Measurements from ENCODE around the gene CRACR2A. TPM values are rescaled to one million over a fixed set of nuclear protein-coding genes. Genes with fewer than 3 reads are reported as not detected.

The CRACR2A gene
- polyA plus RNA-seq, 6 donors from 2014 or later, result 6.5 to 20.8 (median 7.8) TPM; not detected in 1

DNA sequence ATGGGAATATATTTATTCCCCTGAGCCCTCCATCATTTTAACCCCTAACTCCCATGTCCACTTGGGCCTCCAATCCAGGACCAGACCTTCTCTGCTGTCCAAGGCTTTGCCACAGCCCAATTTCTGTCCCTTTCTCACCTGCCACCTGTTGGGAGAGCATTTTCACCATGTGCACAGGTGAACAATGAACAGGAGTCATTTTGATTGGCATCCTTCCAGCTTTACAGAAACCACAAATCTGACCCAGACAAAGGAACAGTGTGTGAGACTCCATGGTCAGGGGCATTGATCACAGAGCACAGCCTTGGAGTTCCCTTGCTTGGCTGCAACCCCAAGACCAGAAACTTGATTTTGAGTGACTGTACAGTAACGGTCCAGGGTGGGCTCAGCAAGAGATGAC is 91.9 kb downstream of the CRACR2A start:
- H3K27ac Mint-ChIP-seq, result peak overlapping the region in 1 of 6 donors; percentile 7
- H3K4me1 Mint-ChIP-seq, result no peaks in the 10 kb centered on the region
- H3K27me3 Mint-ChIP-seq, result no peaks in the 10 kb centered on the region
- peaks cover 39 to 42% of the 10 kb centered on the region in 2 donors for H3K36me3 Mint-ChIP-seq
- ATAC-seq (ENCODE audit: low read depth in 2 of 2) (no peak), DNase-seq (no peak)
- H3K9me3 Mint-ChIP-seq, result no peaks in the 10 kb centered on the region
- H3K4me3 Mint-ChIP-seq, result no peak overlapping the region

DNA sequence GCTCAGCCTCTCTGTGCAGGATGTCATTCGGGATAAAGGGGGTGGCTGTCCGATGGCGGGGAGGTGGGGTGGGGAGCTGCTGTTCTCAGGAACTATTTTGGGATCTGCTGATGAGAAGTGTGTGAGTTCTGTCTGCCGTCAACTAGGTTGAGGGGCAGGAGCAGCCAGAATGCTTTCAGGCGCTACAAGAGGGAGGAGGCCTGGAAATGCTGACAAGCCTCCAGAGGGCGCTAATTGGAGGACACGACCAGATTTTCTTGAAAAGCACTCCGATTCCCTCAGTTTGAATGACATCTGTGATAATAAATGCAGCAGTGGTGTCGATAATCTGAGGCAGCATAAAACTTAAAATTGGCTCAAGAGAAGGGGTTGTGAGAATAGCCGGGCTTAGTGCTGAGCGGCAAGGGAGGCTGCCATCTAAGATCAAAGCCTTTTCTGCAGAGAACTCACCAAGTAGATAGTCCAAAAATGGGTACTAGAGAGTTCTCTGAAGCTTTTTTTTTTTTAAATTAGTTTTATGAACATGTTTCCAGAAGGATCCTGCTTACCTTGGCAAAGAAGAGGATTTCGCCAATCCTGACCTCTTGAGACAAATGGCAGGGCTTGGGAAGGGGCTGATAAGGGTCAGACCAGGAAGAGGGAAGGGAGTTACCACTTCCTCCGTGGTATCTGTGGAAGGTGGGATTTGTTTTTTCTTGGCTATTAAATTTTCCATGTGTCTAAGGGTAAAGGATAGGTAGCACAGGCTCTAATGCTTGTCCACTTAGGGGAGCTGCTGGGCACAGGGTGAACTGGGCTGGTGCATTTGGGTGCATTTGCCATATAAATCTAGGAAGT is 94.4 kb downstream of the CRACR2A start:
- H3K27ac Mint-ChIP-seq, result peak overlapping the region in 1 of 6 donors; percentile 56
- no peaks in the 10 kb centered on the region for H3K9me3 Mint-ChIP-seq
- peaks cover 0 to 2% (median 0%) of the 10 kb centered on the region in 3 donors for H3K4me1 Mint-ChIP-seq
- no peak for DNase-seq
- no peak overlapping the region for H3K4me3 Mint-ChIP-seq
- peaks cover 39 to 42% of the 10 kb centered on the region in 2 donors for H3K36me3 Mint-ChIP-seq
- H3K27me3 Mint-ChIP-seq, result no peaks in the 10 kb centered on the region
- ATAC-seq (ENCODE audit: low read depth in 2 of 2), result no peak

DNA sequence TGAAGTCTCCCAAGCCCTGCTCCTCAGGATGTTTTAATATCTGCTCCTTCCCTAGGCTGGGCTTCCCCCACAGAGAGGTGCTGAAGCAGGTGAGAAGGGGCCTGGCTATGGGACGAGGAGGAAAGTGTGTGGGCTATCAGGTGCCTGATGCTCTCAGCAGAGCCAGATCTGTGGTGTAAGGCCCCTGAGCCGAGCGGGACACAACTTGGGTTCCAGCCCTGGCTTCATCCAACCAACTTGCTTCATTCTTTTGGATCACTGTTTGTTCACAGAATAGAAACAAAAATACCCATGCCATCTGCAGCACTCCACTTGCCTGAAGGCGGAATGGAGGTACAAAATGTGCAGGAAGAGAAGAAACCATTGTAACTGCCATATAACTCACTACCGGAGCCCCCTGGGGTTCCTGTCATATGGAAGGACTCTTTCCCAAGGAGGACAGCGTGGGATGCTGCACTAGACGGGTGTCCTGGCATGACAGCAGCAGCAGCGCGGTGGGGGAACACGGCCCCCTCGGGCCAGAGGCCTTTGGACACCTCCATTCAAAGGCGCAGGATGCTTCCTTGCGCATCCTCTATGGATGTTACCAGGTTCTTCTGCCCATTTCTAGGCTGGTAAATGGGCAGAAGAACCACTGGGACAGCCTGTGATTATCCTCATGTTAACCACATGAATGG is 95.8 kb downstream of the CRACR2A start:
- no peak for ATAC-seq (ENCODE audit: low read depth in 2 of 2)
- no peak overlapping the region for H3K4me3 Mint-ChIP-seq
- no peak overlapping the region for H3K27ac Mint-ChIP-seq
- H3K36me3 Mint-ChIP-seq, result peaks cover 35 to 51% of the 10 kb centered on the region in 2 donors
- H3K9me3 Mint-ChIP-seq, result no peaks in the 10 kb centered on the region
- peaks cover 0 to 2% (median 0%) of the 10 kb centered on the region in 3 donors for H3K4me1 Mint-ChIP-seq
- no peaks in the 10 kb centered on the region for H3K27me3 Mint-ChIP-seq
- DNase-seq, result no peak

DNA sequence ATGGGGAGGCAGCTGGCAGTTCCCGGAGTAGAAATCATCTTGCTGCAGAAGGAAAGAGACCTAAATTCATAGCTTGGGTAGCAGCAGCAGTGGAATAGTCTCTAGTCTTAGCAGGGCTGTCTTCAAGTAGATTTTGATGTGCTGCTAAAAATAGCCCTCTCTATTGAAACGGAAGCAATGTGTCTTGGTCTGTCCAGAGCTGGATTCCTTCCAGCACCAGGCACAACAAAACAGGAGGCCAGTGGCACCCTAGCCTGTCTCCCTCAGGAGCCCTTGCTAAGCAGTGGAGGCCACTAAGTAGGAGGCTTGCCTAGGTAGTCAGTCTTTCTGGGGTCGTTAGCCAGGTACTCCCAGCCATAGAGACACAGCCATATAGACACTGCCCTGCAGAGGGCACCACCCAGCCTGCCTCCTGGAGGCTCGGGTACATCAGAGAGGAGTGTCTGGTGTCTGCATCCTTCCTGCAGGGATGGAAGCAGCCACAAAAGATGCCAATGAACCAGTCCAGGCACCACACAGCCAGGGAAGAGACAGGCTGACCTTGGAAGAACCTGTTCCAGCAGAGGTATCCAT is 97.5 kb downstream of the CRACR2A start:
- no peak for ATAC-seq (ENCODE audit: low read depth in 2 of 2)
- Mint-ChIP-seq H3K9me3 (no peaks in the 10 kb centered on the region), H3K27ac (no peak overlapping the region), H3K4me3 (no peak overlapping the region), H3K36me3 (peaks cover 34 to 40% of the 10 kb centered on the region in 2 donors), H3K27me3 (no peaks in the 10 kb centered on the region), H3K4me1 (peaks cover 0 to 4% (median 2%) of the 10 kb centered on the region in 3 donors)
- DNase-seq, result no peak

DNA sequence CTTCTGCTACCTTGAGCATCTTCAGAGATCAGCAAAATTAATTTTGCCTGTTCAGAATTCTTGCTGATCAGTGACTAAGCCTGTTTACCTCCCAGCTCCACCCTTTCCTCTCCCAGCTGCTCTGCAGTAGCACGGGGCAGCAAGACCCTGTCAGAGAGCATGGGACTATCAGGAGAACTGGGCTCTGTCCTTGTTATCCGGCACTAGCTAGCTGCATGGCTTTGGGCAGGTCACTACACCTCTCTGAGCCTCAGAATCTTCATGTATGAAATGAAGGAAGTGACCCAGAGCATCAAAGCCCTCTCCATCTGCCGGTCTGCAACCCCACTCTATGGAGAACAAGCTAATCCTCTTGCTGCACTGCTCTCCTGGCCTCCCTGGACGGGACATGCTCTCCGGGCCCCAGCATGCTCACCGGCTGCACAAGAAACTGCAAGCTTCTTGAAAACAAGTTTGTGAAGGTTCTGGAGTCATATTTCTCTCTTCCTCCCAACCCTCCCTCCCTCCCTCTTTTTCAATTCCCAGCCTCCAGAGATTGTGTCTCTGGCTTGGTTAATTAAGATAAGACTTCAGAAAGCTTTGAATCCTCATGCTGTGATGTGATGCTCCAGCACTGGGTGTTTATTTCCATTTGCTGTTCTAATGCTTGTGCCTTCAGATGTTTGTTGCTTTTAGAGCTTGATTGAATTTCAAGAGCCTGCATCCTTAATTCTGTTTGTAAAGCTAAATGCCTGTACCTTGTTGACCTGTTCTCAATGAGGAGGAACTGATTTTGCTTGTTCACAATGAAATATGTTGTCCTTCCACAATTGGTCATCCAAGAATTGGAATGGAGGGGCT is 101.1 kb downstream of the CRACR2A start:
- peaks cover 14 to 32% (median 17%) of the 10 kb centered on the region in 3 donors for H3K4me1 Mint-ChIP-seq
- DNase-seq, result no peak
- peaks cover 24 to 26% of the 10 kb centered on the region in 2 donors for H3K36me3 Mint-ChIP-seq
- H3K9me3 Mint-ChIP-seq, result no peaks in the 10 kb centered on the region
- no peak for ATAC-seq (ENCODE audit: low read depth in 2 of 2)
- H3K4me3 Mint-ChIP-seq, result no peak overlapping the region
- H3K27ac Mint-ChIP-seq, result peak overlapping the region in 3 of 6 donors; percentile 27 to 76 (median 67)
- H3K27me3 Mint-ChIP-seq, result no peaks in the 10 kb centered on the region

DNA sequence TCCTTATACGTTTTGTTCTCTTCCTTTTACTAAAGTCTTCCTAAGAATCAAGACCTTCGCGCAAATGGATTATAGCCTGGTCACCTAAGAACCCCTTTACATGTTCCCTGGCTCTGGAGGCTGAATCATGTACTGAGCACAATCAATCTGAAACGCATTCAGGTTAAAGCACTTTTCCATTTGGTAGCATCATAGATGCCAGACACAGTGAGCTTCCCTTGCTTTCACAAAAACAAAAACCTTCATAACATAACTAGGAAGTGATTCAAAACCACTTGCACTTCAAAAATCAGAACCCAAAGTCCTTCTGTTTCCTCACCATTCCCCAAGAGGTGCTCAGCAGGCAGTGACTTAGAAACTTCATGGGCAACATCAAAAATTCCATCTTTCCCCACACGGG is 105.4 kb downstream of the CRACR2A start:
- no peaks in the 10 kb centered on the region for H3K27me3 Mint-ChIP-seq
- peaks cover 32 to 48% (median 33%) of the 10 kb centered on the region in 3 donors for H3K4me1 Mint-ChIP-seq
- ATAC-seq (ENCODE audit: low read depth in 2 of 2) (no peak), DNase-seq (no peak)
- no peaks in the 10 kb centered on the region for H3K9me3 Mint-ChIP-seq
- H3K4me3 Mint-ChIP-seq, result peak overlapping the region in 4 of 8 donors; percentile 5 to 65 (median 30)
- peaks cover 18 to 27% of the 10 kb centered on the region in 2 donors for H3K36me3 Mint-ChIP-seq
- peak overlapping the region; percentile 32 to 81 (median 62) for H3K27ac Mint-ChIP-seq

DNA sequence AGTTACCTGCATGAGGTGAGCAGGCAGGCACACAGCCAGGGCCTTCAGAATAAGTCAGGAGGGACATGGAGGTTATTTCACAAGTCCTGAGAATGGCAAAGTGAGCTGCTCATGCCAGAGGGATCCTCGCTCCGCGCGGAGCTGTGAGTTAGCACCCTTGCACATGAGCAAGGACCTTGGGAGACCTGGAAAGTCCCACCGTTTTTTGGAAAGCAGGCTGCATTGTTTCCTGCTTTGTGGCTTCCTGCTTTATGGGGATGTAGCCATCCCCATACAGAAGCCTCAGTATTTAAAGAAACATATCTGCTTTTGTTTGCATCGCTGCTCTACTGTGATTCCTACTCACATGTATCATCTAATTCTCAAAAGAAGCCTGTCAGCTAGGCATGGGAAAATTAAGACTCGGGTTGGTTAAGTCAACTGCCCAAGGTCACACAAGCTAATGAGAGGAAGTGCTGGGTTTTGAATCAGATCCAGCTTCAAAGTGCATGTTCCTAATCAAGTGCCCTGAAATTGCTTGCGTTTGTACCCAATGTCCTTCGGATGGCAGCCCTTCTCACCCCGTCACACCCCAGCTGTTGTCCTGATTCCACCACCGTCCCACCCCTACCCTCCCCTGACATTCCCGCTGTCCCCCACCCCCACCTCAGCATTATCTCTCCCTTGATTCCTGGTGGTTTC is 106.2 kb downstream of the CRACR2A start:
- ATAC-seq (ENCODE audit: low read depth in 2 of 2), result no peak
- Mint-ChIP-seq H3K36me3 (peaks cover 12 to 31% of the 10 kb centered on the region in 2 donors), H3K4me1 (peaks cover 32 to 48% (median 33%) of the 10 kb centered on the region in 3 donors), H3K27me3 (no peaks in the 10 kb centered on the region), H3K27ac (peak overlapping the region; percentile 22 to 89 (median 70)), H3K9me3 (no peaks in the 10 kb centered on the region), H3K4me3 (peak overlapping the region in 5 of 8 donors; percentile 21 to 65 (median 34))
- DNase-seq, result no peak

DNA sequence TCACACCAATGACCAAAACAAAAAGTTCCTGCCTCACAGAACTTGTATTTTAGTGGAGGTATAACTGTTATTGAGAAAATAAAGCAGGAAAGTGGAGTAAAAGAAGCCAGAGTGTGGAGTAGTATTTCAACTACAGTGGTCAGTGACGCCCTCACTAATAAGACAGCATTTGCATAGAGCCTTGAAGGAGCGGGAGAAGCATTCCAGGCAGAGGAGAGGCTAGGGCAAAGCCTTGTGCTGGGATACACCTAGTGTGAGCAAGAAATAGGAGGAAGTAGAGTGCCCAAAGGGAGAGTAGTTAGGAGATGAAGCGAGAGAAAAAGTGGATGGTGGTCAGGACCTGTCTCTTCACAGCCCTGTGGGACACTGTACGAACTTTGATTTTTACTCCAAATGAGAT is 107.8 kb downstream of the CRACR2A start:
- ATAC-seq (ENCODE audit: low read depth in 2 of 2) (no peak), DNase-seq (no peak)
- H3K36me3 Mint-ChIP-seq, result peaks cover 20 to 29% of the 10 kb centered on the region in 2 donors
- H3K4me1 Mint-ChIP-seq, result peaks cover 28 to 46% (median 33%) of the 10 kb centered on the region in 3 donors
- no peaks in the 10 kb centered on the region for H3K27me3 Mint-ChIP-seq
- H3K4me3 Mint-ChIP-seq, result peak overlapping the region in 1 of 8 donors; percentile 50
- peak overlapping the region in 1 of 6 donors; percentile 30 for H3K27ac Mint-ChIP-seq
- H3K9me3 Mint-ChIP-seq, result no peaks in the 10 kb centered on the region

DNA sequence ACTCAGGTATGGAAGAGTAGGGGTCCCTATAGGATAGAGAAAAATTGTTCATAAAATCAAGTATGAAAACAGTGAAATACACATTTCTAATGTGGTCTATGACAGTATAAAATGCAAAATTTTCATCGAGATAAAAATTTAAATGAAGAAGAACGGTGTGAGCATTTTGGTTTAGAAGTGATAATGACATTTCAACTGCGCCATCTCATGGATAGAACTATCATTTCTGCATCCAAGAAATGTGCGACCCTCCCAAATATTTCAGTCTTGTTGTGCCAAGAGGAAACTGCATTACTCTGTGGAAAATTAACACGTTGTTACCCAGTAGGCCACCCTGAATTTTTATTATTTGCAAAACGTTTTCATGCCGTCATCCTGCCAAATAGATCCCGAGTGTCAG is 108.8 kb downstream of the CRACR2A start:
- H3K4me3 Mint-ChIP-seq, result no peak overlapping the region
- H3K9me3 Mint-ChIP-seq, result no peaks in the 10 kb centered on the region
- peaks cover 28 to 38% (median 28%) of the 10 kb centered on the region in 3 donors for H3K4me1 Mint-ChIP-seq
- peaks cover 23 to 29% of the 10 kb centered on the region in 2 donors for H3K36me3 Mint-ChIP-seq
- DNase-seq (no peak), ATAC-seq (ENCODE audit: low read depth in 2 of 2) (no peak)
- H3K27me3 Mint-ChIP-seq, result no peaks in the 10 kb centered on the region
- no peak overlapping the region for H3K27ac Mint-ChIP-seq

DNA sequence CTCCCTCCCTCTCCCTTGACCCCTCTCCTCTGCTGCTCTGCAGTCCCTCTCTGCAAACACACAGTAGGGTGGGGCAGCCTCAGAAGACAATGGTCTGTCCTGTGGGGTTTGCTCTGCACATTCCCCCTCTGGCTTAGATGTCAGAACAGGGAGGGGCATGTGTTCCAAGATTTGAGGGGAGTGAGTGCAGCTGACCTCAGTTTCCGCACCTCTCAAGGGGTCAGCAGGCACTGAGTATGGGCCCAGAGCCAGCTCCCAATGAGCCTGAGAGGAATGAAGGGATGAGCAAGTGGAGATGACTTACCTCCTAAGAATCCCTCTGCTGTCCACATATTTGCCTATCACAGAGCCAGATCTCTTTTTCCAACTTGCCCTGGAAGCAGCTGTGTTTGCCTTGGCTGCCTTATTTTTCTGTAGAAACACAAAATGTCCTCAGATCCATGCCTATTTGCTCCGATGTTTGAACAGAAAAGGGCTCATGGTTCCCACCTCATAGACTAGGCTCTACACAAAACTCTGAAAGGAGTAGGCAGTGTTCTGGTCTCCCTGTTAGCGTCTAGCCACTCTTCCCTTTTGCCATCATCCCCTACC is 111.4 kb downstream of the CRACR2A start:
- no peaks in the 10 kb centered on the region for H3K27me3 Mint-ChIP-seq
- ATAC-seq (ENCODE audit: low read depth in 2 of 2) (no peak), DNase-seq (no peak)
- H3K4me3 Mint-ChIP-seq, result no peak overlapping the region
- peaks cover 15 to 16% (median 16%) of the 10 kb centered on the region in 3 donors for H3K4me1 Mint-ChIP-seq
- no peak overlapping the region for H3K27ac Mint-ChIP-seq
- peaks cover 33 to 41% of the 10 kb centered on the region in 2 donors for H3K36me3 Mint-ChIP-seq
- H3K9me3 Mint-ChIP-seq, result peaks cover 0 to 1% (median 0%) of the 10 kb centered on the region in 7 donors

DNA sequence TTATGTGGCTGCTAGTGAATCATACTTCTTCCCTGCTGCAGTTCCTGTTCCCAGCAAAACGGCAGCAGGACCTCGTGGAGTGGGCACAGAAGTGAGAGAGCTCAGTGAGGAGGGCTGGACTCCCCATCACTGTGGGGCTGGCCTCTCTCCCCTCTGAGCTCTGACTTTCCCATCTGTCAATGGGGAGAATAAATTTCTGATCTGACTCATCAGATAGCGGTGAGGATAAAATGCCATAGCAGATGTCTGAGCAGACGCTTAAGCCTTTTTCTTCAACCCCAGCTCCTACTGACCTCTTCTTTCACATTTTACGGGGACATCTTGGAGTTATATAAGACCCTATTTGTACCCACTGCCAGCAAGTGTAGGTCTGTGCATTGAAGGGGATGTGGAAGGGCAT is 116.6 kb downstream of the CRACR2A start:
- no peak for ATAC-seq (ENCODE audit: low read depth in 2 of 2)
- DNase-seq, result no peak
- H3K9me3 Mint-ChIP-seq, result peaks cover 0 to 1% (median 0%) of the 10 kb centered on the region in 7 donors
- H3K27me3 Mint-ChIP-seq, result no peaks in the 10 kb centered on the region
- H3K4me1 Mint-ChIP-seq, result peaks cover 0 to 3% (median 2%) of the 10 kb centered on the region in 3 donors
- no peak overlapping the region for H3K4me3 Mint-ChIP-seq
- H3K27ac Mint-ChIP-seq, result peak overlapping the region in 1 of 6 donors; percentile 48
- H3K36me3 Mint-ChIP-seq, result peaks cover 21 to 40% of the 10 kb centered on the region in 2 donors

DNA sequence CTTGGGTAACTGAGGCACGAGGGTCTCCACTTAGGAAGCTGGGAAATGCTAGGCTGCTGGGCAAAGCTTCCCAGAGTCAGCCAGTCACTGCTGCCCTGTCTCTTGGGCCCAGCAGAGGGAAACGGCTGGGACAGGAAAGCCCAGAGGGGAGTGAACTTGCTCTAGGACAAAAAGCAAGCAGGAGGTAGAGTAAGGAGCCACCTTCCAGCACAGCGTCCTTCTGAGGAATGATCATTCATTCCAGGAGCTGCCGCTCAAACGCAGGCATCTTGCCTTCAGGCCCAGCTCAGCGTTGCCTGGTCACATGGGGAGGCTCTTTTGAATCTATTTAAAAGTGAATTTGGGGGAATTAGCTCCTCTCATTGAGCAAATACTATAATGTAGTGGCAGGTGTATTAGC is 118.6 kb downstream of the CRACR2A start:
- no peak overlapping the region for H3K27ac Mint-ChIP-seq
- H3K4me3 Mint-ChIP-seq, result peak overlapping the region in 1 of 8 donors; percentile 21
- H3K4me1 Mint-ChIP-seq, result peaks cover 0 to 3% (median 2%) of the 10 kb centered on the region in 3 donors
- H3K9me3 Mint-ChIP-seq, result peaks cover 0 to 1% (median 0%) of the 10 kb centered on the region in 7 donors
- DNase-seq (no peak), ATAC-seq (ENCODE audit: low read depth in 2 of 2) (no peak)
- H3K36me3 Mint-ChIP-seq, result peaks cover 21 to 29% of the 10 kb centered on the region in 2 donors
- H3K27me3 Mint-ChIP-seq, result no peaks in the 10 kb centered on the region
